Activated naive CD8-positive, alpha-beta T cell treated with anti-CD3 and anti-CD28 coated beads, Interleukin-2, amount 50 U/mL, for 16 hours (primary cell): ENCODE data around the gene ETFRF1.

Source experiments
- DNase-seq: peaks from one replicate; pipeline ENCODE4 v3.0.0-alpha.2; 2020; ENCODE audit warnings: low read depth, low spot score

Gene ETFRF1

DNA sequence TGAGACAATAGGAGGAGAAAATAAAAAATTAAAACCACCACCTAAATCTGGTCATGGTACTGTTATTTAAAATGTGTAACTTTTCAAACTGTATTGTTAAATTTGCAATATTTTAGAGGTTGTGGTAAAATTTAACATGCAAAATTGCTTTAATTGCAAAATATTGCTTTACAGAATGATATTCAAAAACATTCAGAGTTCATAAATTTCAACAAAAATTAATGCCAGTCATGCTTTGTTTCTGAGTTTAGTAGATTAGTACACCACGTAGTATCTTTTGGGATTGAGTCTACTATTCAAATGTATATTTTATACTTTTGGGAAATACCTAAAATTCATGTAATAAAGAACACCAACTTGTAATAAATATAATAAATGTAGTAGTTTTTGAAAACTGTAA lies 18.3 kb downstream of the ETFRF1 start:
- DNase-seq = no peak

- no peak for DNase-seq
Measured at GRCh38 chr12:25236190-25236589, 41.2 kb downstream of the ETFRF1 start.

GRCh38 chr12:25236626-25237025 lies 41.6 kb downstream of the ETFRF1 start:
- no peak for DNase-seq

- no peak for DNase-seq
Measured at GRCh38 chr12:25241167-25242020, 46.4 kb downstream of the ETFRF1 start.

DNA sequence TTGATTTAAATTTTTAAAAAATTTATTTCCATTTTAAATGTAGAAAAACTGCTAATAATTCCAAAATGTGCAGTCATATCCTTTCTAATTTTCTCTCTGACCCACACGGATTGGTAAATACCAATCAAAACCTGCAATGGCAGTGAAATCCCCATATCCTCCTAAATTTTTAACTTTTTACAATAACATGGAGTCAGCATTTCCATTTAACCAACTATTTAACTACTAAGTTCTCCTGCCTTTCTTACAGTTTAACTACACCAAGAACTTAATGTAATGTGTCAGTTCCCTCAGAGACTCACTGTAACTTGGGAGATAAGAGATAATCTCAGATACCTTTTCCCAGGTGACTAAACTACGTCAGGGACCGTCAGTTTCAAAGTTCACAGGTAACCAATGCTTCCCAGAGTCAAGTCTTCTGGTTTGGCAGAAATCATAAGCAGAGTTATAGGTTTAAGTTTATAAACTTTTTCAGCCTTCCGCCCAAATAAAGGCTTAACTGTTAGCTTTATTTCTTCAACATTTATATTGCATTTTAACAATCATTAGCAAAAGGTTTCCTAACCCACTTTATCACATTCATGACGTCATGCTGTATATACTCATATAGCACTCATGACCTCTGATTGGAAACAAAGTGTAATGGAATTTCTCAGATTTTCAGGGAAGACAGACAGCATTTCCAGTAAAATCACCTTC lies 48.1 kb downstream of the ETFRF1 start:
- DNase-seq = no peak

GRCh38 chr12:25243680-25243990 lies 48.6 kb downstream of the ETFRF1 start:
- DNase-seq = no peak

GRCh38 chr12:25245491-25245890 lies 50.5 kb downstream of the ETFRF1 start:
- no peak for DNase-seq

DNA sequence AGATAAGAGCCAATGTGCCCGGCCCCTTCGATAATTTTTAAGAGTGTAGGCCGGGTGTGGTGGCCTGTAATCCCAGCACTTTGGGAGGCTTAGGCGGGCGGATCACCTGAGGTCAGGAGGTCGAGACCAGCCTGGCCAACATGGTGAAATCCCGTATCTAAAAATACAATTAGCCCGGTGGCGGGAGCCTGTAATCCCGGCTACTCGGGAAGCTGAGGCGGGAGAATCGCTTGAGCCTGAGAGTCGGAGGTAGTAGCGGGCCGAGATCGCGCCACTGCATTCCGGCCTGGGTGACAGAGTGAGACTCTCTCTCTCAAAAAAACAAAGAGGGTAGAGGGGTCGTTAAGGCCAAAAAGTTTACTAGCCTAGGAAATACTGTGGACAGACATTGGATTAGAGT lies 53.1 kb downstream of the ETFRF1 start:
- DNase-seq = no peak

- DNase-seq = no peak
Measured at GRCh38 chr12:25248732-25249131, 53.7 kb downstream of the ETFRF1 start.

DNA sequence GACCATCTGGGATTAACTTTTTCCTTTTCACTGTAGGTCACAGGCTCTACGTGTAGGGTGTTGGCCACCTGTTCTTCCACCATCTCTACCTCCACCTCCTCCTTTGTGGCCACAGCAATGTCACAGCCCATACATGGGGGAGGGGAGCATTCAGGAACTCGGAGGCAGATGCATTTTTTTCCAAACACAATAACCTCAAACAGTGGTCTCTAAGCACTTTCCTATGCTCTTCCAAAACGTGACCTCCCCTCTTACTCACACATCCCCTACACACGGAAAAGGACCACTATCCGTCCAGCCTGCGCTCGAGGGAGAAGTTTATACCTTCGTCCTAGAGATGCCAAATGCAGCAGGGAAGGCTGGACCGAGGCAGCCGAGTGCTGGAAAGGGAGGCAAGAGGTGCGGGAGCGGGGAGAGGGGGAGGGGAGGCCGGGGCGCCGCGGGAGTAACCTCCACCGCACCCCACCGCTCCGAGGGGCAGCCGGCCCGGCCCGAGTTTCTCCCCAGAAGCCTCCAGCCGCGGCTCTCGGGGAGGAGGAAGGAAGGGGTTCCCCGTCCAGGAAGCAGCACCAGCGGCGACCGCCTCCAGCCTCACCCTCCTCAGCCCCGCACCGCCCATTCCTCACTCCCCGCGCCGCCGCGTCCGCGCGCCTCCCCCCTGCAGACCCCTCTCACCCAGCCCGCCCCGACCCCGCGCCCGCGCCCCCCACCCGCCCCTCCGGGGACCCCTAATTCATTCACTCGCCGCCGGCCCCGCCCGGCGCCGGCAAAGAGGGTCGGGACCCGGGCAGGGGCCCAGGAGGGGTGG lies 55.1 kb downstream of the ETFRF1 start:
- DNase-seq = peak; percentile 14

GRCh38 chr12:25250744-25251730 lies 56.0 kb downstream of the ETFRF1 start, which contains the start of gene KRAS:
Gene KRAS (minus strand): TSS chr12:25250929.
- DNase-seq = peak; percentile 79

DNA sequence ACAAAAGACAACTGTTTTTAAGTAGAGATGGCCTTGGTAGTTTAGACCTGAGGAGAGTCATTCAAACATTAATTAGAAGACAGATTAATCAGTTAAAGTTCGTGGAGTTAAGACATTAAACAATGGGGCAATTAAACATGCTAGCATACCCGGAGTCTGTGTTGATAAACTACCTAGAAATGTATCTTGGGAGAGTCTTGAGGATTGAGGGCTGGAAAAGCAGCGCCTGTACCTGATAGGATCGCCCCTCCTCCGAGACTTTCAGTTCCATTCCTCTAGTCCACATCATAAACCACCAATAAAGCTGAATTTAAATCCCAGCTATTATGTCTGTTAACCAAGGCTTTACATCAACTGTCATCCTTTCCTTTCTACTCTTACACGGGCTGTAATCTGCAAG lies 56.7 kb downstream of the ETFRF1 start:
- DNase-seq = no peak

GRCh38 chr12:25252946-25253345 lies 57.9 kb downstream of the ETFRF1 start:
- DNase-seq = no peak

- no peak for DNase-seq
Measured at GRCh38 chr12:25253371-25254068, 58.5 kb downstream of the ETFRF1 start.

DNA sequence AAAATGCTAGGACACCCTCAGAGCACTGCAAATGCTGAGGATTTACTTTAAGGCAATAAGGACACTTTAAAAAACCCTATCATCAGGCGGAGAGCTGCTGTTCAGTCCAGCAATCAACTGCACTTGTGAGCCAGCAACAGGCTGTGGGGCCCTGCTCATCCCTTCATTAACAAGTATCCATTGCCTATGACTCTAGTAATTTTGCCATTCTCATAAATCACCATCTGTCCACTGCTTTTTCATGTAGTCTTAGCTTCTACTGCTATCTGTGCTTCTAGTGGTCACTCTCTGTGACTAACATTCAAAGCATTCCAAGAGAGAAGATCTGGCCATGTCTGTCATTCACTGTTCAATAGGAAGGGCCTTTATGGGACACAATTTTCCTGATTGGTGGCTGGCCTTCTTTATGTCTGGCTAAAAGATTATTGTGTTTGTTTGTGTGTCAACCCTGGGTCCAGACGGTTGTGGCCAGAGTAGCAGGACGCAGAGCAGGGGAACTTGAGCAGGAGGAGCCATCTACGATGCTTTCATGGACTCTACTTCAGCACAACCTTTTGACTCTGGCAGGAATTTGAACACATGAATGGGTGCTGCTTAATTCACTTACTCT lies 59.3 kb downstream of the ETFRF1 start:
- DNase-seq = no peak
